Purkinje cell (primary cell): ENCODE measurements around the gene ACP2. TPM values are rescaled to one million over a fixed set of nuclear protein-coding genes. Genes with fewer than 3 reads are reported as not detected.

Source experiments
- polyA plus RNA-seq: library from polyadenylated mRNA; unstranded; fragments of >200 nt; fragmentation: Nextera tagmentation; gene quantifications from 2 replicates; pipeline ENCODE4 v1.2.1, GENCODE V29; 2014

The ACP2 gene, protein sequence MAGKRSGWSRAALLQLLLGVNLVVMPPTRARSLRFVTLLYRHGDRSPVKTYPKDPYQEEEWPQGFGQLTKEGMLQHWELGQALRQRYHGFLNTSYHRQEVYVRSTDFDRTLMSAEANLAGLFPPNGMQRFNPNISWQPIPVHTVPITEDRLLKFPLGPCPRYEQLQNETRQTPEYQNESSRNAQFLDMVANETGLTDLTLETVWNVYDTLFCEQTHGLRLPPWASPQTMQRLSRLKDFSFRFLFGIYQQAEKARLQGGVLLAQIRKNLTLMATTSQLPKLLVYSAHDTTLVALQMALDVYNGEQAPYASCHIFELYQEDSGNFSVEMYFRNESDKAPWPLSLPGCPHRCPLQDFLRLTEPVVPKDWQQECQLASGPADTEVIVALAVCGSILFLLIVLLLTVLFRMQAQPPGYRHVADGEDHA
- 8.5 and 8.7 TPM in 2 replicates for polyA plus RNA-seq

GRCh38 chr11:47248664-47249377 lies at the start of gene ACP2:
TSS of gene ACP2 (minus strand) at chr11:47248814. CDS start at chr11:47248789, 25 bp downstream.

GRCh38 chr11:47269829-47270305 lies 21.3 kb upstream of the ACP2 start, which contains the start of gene MADD:
TSS of gene MADD (plus strand) at chr11:47270133.

GRCh38 chr11:47257517-47258316 lies 9.1 kb upstream of the ACP2 start, which contains the start of gene NR1H3:
TSS of gene NR1H3 (plus strand) at chr11:47257996. CDS start at chr11:47259217, 1,221 bp downstream.

Other genes starting within 250 kb of the ACP2 start
- gene ARFGAP2, start 71.9 kb downstream of the ACP2 start, polyA plus RNA-seq: 26.6 and 29.3 TPM in 2 replicates
- gene PACSIN3, start 62.4 kb downstream of the ACP2 start, polyA plus RNA-seq: 0.38 TPM in 1 of 2 replicates, not detected in the other
- 1.1 and 7.8 TPM in 2 replicates for gene DDB2, start 33.8 kb downstream of the ACP2 start, polyA plus RNA-seq
- 9.9 and 16.0 TPM in 2 replicates for gene NR1H3, start 9.2 kb upstream of the ACP2 start, polyA plus RNA-seq
- 7.9 and 10.7 TPM in 2 replicates for gene MADD, start 21.3 kb upstream of the ACP2 start, polyA plus RNA-seq
- gene MYBPC3, start 103.9 kb upstream of the ACP2 start, polyA plus RNA-seq: 0.08 TPM in 1 of 2 replicates, not detected in the other
- gene SPI1, start 129.7 kb upstream of the ACP2 start, polyA plus RNA-seq: not detected in 2 replicates
- gene SLC39A13, start 159.8 kb upstream of the ACP2 start, polyA plus RNA-seq: 1.6 and 2.9 TPM in 2 replicates
- gene PSMC3, start 177.6 kb upstream of the ACP2 start, polyA plus RNA-seq: 72.9 and 74.2 TPM in 2 replicates
- gene RAPSN, start 200.3 kb upstream of the ACP2 start, polyA plus RNA-seq: not detected in 2 replicates